GM21381 (cell line): ENCODE results near the gene ABCC6.
"Not testable (repeated sequence)": the region's sequence is repeated elsewhere in the genome, so short reads cannot be mapped to it uniquely, and the experiment has no call there.

Source experiments
- ATAC-seq: cut with Tn5 transposase; IDR thresholded peaks from one replicate; pipeline ENCODE4 v1.9.1; 2021; ENCODE audit warnings: mild to moderate bottlenecking, moderate library complexity; ENCODE audit not compliant: unreplicated experiment

The ABCC6 gene

GRCh38 chr16:16120382-16121184 lies 102.7 kb downstream of the ABCC6 start:
- no peak for ATAC-seq

- ATAC-seq = no peak
Observed at GRCh38 chr16:16120044-16120381, 103.3 kb downstream of the ABCC6 start.

- no peak for ATAC-seq
Observed at GRCh38 chr16:16118337-16118736, 105.0 kb downstream of the ABCC6 start.

- no peak for ATAC-seq
Observed at GRCh38 chr16:16116841-16117240, 106.5 kb downstream of the ABCC6 start.

GRCh38 chr16:16113076-16113475 lies 110.2 kb downstream of the ABCC6 start:
- ATAC-seq = no peak

- ATAC-seq = no peak
Observed at GRCh38 chr16:16112450-16113053, 110.7 kb downstream of the ABCC6 start.

- ATAC-seq = no peak
Observed at GRCh38 chr16:16111639-16112038, 111.7 kb downstream of the ABCC6 start.

GRCh38 chr16:16110111-16110490 lies 113.2 kb downstream of the ABCC6 start:
- no peak for ATAC-seq

GRCh38 chr16:16109453-16110110 lies 113.7 kb downstream of the ABCC6 start:
- no peak for ATAC-seq

GRCh38 chr16:16108759-16109158 lies 114.5 kb downstream of the ABCC6 start:
- ATAC-seq = no peak

GRCh38 chr16:16107839-16108238 lies 115.5 kb downstream of the ABCC6 start:
- ATAC-seq = no peak

GRCh38 chr16:16106466-16106865 lies 116.8 kb downstream of the ABCC6 start:
- ATAC-seq = no peak

GRCh38 chr16:16105646-16106045 lies 117.6 kb downstream of the ABCC6 start:
- no peak for ATAC-seq

- ATAC-seq = not testable (repeated sequence)
Observed at GRCh38 chr16:16104804-16105141, 118.5 kb downstream of the ABCC6 start.

GRCh38 chr16:16104132-16104803 lies 119.0 kb downstream of the ABCC6 start:
- not testable (repeated sequence) for ATAC-seq

- no peak for ATAC-seq
Observed at GRCh38 chr16:16102738-16103137, 120.6 kb downstream of the ABCC6 start.

- no peak for ATAC-seq
Observed at GRCh38 chr16:16101585-16101984, 121.7 kb downstream of the ABCC6 start.

- no peak for ATAC-seq
Observed at GRCh38 chr16:16100631-16101030, 122.7 kb downstream of the ABCC6 start.

- ATAC-seq = no peak
Observed at GRCh38 chr16:16099320-16099719, 124.0 kb downstream of the ABCC6 start.
